Fibroblast of peridontal ligament (primary cell): Measurements from ENCODE around the gene TXLNG.
A peak's percentile ranks its signal among the peaks of the same experiment; 100 is the strongest.
"Not testable (repeated sequence)": the region's sequence is repeated elsewhere in the genome, so short reads cannot be mapped to it uniquely, and the experiment has no call there.

Source experiments
- DNase-seq: peaks from one replicate; pipeline ENCODE4 v3.0.0-alpha.2; 2010; ENCODE audit errors: extremely low read depth

TXLNG gene

GRCh38 chrX:16786139-16786790, at the start of gene TXLNG:
Gene TXLNG, plus strand, starts transcription at chrX:16786466. Its CDS starts 22 bp downstream, at chrX:16786488.
- DNase-seq: peak; percentile 96

- no peak for DNase-seq
These were observed 49.2 kb upstream of the TXLNG start for GRCh38 chrX:16737024-16737423.

GRCh38 chrX:16739574-16739973, 46.7 kb upstream of the TXLNG start:
- DNase-seq: peak; percentile 52

- peak; percentile 77 for DNase-seq
These were observed 42.5 kb upstream of the TXLNG start for GRCh38 chrX:16743604-16744325.

GRCh38 chrX:16745102-16745501, 41.2 kb upstream of the TXLNG start:
- no peak for DNase-seq

GRCh38 chrX:16745659-16746058, 40.6 kb upstream of the TXLNG start:
- no peak for DNase-seq

GRCh38 chrX:16748425-16748824, 37.8 kb upstream of the TXLNG start:
- no peak for DNase-seq

GRCh38 chrX:16750136-16750535, 36.1 kb upstream of the TXLNG start:
- DNase-seq: peak; percentile 38

GRCh38 chrX:16754019-16754418, 32.2 kb upstream of the TXLNG start:
- peak; percentile 41 for DNase-seq

GRCh38 chrX:16756724-16757123, 29.5 kb upstream of the TXLNG start:
- DNase-seq: no peak

- not testable (repeated sequence) for DNase-seq
These were observed 24.8 kb upstream of the TXLNG start for GRCh38 chrX:16761500-16761899.

- no peak for DNase-seq
These were observed 23.7 kb upstream of the TXLNG start for GRCh38 chrX:16762579-16762978.

- no peak for DNase-seq
These were observed 20.7 kb upstream of the TXLNG start for GRCh38 chrX:16765594-16765993.

GRCh38 chrX:16770970-16771482, 15.2 kb upstream of the TXLNG start:
- DNase-seq: no peak

- no peak for DNase-seq
These were observed 14.5 kb upstream of the TXLNG start for GRCh38 chrX:16771483-16772398.

- DNase-seq: no peak
These were observed 13.8 kb upstream of the TXLNG start for GRCh38 chrX:16772460-16772859.

GRCh38 chrX:16774746-16775145, 11.5 kb upstream of the TXLNG start:
- no peak for DNase-seq

GRCh38 chrX:16778545-16778944, 7.7 kb upstream of the TXLNG start:
- peak; percentile 34 for DNase-seq

- DNase-seq: no peak
These were observed 7.3 kb upstream of the TXLNG start for GRCh38 chrX:16778993-16779392.

GRCh38 chrX:16779815-16780214, 6.5 kb upstream of the TXLNG start:
- DNase-seq: not testable (repeated sequence)

GRCh38 chrX:16783452-16783851, 2.8 kb upstream of the TXLNG start:
- DNase-seq: no peak

- DNase-seq: not testable (repeated sequence)
These were observed 1.8 kb upstream of the TXLNG start for GRCh38 chrX:16784440-16784839.
